GM19023 (cell line): ENCODE data around the gene IQCH.
"Not testable (repeated sequence)": the region's sequence is repeated elsewhere in the genome, so short reads cannot be mapped to it uniquely, and the experiment has no call there.

Experiments
- ATAC-seq: cut with Tn5 transposase; IDR thresholded peaks from one replicate; pipeline ENCODE4 v1.9.1; 2021; ENCODE audit warnings: mild to moderate bottlenecking, moderate library complexity; ENCODE audit not compliant: unreplicated experiment

The IQCH gene

DNA sequence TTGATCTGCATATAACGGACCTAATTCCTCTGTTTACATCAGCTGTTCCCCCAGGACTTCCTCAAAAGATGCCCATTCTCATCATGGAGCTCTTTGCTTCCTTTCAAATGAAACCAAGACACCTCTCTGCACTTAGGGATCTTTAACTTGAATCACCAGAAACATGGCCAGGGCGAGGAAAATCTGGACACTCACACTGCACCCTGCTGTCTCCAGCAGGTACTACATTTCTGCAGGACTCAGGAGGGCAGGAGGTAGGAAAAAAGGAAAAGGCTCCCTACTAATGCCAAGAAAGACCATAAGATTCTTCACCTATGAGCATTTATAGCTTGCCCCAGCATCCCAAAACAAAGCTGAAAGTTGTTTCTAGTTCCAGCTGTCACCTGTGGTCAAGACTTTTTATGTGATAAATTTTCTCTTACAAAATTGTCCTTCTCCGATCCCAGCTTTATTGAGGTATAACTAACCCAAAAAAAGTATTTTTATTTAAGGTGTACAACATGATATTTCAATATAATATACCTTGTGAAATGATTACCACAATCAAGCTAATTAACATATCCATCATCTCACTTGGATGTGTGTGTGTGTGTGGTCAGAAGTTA lies 179.0 kb downstream of the IQCH start:
- no peak for ATAC-seq

DNA sequence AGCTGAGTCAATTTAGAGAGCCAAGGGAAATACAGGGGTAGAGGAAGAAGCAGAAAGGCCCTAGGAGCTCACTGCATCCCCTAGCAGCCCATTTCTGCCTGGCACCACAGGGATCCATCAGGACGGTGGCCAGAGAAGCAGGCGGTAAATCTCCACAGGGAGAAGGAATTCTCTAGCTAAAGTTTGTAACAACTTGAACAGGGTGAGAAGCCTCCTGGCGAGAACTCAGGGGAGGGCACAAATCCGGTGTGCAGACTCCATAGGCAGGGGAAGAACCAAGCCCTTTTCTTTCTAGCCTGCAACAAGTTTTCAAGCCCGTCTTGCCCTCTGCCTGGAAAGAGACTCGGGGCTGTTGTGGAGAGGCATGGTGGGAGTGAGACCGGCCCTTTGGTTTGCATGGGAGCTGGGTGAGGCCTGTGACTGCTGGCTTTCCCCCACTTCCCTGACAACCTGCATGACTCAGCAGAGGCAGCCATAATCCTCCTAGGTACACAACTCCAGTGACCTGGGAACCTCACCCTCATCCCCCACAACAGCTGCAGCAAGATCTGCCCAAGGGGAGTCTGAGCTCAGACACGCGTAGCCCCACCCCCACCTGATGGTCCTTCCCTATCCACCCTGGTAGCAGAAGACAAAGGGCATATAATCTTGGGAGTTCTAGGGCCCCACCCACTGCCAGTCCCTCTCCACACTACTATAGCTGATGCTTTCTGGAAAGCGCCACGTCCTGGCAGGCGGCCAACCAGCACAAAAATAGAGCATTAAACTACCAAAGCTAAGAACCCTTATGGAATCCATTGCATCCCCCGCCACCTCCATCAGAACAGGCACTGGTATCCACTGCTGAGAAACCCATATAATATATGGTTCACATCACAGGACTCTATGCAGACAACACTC lies 182.0 kb downstream of the IQCH start:
- not testable (repeated sequence) for ATAC-seq

DNA sequence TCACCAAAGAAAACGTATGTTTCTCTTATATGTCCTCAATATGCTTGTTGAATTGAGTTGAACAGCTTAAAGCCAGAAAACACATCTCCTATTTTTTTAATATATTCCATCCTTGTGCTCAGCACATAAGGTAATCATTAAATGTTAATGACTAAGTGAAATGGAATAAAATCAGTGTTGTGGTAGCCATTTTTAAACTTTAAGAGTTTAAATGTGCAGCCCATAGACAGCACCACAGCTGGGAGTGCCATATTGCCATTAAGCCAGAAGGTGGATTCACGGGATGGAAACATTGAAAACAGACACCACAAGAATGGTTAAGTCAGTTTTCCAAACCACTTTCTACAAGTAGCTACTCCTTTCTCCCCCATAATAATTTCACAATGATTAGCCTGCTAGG lies 189.5 kb downstream of the IQCH start:
- ATAC-seq = no peak

DNA sequence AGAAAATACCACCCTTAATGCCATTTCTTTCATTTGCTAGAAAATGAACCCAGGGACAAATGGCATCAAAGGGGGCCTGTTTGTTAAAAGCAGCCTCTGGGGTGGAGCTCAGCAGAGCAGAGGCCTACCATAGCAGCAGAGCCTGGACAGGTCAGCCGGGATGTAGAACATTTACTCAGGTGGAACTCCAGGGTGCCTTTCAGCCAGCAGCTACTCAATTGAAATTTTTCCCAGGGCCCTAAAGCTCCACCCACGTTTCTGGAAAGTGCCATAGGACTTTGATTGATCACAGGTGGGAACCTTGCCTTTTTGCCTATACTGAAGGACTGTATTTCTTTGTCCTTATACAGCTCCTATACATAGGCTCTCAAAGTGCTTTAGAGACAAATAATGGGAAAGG lies 191.9 kb downstream of the IQCH start:
- ATAC-seq = no peak

- not testable (repeated sequence) for ATAC-seq
Measured at GRCh38 chr15:67448372-67448771, 193.8 kb downstream of the IQCH start.

- ATAC-seq = not testable (repeated sequence)
Measured at GRCh38 chr15:67453703-67454102, 199.1 kb downstream of the IQCH start.

- ATAC-seq = peak; percentile 74
Measured at GRCh38 chr15:67456677-67457529, 202.3 kb downstream of the IQCH start.

DNA sequence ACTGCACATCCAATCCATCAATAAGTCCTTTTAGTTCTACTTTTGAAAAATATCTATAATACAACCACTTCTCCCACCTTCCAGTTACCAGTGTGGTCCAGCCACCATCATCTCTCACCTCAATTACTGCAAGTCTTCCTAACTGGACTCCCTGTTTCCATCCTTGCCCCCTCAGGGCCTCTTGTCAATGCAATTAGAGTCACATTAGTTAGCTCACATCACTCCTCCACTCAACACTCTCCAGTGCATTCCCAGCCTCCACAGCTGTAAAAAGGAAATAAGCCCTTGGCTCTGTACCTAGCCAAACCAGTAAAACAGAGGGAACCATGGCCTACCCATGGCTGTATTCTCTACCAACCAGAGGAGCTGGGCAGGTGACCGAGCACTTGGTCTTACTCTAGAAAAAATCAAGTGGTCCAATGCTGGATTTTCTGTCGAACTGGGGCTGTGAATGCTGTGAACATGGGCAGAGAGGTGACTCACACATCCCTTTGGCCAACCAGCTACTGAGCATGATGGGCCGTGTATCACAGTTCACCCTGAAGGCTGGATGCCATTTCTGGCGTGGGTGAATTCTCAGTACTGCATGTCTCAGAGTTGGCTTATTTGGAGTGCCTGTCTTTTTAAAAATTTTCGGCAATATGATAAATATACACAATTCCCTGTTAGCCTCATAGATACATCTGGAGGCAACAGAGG lies 203.9 kb downstream of the IQCH start:
- no peak for ATAC-seq

GRCh38 chr15:67460521-67460920 lies 205.9 kb downstream of the IQCH start:
- ATAC-seq = no peak

DNA sequence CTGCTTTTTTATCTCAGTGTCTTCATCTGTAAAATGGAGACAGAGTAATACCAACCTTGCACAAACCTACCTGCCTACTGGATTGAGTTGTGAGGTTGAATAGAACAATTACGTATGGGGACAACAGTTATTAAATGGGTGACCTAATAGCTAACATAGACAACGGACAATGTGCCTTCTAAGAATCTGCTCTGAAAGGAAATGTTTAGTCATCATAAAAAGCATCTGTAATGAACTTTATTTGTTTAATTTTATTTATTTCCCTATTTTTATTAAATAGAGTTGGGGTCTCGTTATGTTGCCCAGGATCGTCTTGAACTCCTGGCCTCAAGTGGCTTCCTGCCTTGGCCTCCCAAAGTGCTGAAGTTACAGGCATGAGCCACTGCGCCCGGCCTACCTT lies 207.1 kb downstream of the IQCH start:
- ATAC-seq = no peak

- no peak for ATAC-seq
Measured at GRCh38 chr15:67462875-67463274, 208.3 kb downstream of the IQCH start.

DNA sequence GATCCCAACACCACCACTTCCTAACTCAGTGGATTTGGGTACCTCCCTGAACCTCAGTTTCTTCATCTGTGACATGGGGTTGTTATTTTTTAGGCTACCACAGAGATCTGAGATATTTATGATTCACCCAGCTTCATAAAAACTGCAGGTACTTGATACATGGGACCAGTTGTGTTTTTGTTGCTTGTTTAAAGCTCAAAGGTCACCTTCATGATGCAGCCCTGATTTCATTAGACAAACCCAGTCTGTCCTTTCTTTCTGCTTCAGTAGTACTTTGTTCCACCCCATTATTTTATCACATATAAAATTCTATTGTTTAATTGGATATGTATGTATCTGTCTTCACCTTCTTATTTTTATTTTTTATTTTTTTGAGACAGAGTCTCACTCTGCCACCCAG lies 208.9 kb downstream of the IQCH start:
- no peak for ATAC-seq

DNA sequence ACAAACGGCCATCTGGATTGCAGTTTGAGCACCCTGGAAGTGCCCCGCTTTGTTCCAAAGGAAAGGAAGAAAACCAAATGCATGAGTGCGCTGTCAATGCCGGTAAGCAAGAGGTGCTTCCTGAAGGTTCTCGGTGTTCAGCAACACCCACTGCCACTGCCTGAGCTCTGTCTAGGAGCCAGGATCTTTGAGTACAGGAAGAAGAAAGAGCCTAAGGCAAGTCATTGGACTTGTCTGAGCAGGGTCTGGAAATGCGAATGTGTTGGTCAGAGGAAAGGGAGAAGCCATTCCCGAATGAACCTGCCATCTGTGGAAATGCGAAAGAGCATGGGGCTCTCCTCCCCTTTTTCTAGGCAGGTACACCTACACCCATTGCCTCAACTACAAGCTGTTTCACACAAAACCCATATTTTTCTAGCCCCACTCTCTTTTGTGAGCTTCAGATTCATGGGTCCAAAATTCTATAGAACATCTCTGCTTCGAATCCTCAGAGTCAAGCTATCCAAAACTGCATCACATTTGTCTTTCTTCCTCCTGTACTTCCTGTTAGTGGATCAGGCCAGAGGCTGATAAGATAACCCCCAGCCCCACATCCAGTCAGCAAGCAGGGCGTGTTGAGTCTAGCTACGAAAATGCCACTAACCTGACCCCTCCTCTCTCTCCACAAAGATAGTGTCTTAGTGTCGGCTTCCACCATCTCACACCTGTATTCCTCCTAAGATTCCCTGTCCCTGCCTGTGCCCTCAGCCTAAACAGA lies 210.8 kb downstream of the IQCH start:
- ATAC-seq = no peak

DNA sequence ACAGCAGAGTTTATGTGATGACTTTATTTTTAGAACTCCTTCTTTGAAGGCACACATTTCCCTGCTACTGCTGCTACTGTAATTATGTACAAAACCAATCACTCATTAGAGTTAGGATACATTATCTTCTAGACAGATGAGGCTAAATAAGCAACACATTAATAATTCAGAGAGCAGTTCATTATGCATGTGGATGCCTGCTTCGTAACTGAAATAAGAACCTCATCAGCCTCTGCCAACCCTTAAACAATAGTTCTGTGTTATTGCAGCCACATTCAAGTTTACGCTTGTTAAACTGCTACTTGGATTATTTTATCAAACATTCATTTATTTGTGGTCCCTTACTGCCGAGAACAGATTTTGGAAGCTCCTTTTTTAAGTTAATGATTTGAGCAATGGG lies 213.8 kb downstream of the IQCH start:
- ATAC-seq = no peak

DNA sequence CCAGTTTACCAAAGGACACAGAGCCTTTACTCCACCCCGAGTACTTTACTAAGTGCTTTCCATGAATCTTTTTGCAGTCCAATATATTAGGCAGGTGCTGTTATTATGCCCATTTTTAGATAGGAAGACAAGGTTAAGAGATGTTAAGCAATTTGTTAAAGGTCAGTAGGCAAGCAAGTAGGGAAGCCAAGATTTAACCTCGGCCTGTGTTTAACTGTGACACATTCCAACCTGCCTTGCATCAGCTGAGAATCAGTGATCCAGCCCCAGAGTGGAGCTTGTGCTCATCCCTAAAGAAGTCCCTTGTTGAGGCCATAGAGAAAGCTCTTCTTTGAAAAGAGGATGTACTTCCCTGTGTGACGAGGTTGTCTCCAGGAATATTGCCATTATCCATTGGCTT lies 215.1 kb downstream of the IQCH start:
- ATAC-seq = no peak

DNA sequence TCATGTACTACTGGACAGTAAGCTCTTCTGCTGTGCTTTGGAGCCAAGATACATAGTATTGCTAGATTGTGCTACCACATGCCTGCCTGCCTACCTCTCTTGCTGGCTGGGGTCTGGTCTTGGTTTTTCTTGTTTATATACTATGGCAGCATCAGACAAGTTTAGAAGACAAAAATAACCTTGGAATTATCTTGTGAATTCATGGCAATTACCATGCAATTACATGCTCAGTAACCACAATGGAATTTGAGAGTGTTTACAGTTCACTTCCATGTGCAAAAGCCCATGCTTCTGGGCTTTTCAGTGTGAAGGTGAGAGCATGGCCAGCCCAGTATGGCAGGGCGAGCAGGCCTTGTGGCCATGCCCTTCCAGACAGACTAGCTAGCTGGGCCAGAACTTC lies 218.4 kb downstream of the IQCH start:
- no peak for ATAC-seq

DNA sequence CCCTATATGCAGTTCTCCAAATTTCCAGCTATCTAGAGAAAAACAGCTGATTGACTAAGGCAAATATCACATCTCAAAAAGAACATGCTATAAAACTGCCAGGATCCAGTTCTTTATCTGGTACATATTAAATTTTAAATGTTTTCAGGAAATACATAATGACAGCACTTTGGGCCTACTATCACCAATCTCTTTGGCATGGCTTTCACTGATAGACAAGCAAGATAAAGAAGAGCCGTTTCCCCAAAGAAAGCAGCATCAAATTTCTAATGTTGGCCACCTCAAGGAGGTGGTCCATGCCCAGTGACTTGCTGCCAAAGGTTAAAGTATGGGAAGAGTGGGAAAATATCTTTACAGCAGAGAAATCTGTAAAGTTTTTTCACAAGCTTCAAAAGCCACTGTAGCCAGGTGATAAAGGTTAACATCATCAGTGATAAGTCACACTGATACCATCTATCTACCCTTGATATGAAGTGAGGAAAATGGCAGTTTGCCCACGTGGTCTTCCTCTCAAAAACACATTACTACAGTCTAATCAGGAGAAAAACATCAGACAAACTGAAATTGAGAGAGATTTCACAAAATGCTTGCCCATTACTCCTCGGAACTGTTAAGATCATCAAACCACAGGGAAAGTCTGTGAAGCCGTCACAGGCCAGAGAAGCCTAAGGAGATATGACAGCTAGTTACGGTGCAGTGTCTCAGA lies 220.0 kb downstream of the IQCH start:
- no peak for ATAC-seq

DNA sequence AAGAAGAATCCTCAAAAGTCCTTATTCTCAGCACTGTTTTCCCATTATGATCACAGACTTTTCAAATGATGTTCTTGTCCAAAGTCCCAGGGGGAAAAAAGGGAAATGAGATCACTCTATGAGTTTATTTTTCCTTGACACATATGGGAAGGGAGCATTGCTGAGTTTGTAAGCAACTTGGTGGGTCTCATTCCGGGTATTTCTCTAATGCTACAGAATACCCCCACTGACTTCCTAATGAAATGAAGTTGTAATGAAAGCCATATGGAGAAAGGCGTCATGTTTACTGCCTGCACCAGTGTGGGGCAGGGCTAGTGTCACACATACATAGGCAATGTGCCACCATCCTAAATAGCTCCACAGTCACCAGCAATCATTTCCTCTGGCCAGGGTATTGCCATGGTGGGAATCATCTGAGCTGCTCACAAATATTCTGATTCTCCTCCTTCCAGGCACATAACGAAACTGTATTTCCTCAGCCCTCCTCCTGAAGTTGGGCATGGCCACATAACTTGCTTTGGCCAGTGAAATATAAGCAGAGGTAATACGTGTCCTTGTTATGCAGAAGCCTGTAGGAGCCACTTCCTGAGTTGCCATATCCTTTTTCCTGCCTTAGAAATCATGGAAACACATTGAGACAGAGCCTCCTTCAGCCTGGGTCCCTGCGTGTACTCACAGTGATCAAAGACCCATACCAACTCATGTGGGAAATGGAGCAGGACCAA lies 225.4 kb downstream of the IQCH start:
- ATAC-seq = no peak

GRCh38 chr15:67480741-67481140 lies 226.2 kb downstream of the IQCH start:
- no peak for ATAC-seq
